Ascending aorta (tissue), 2 donors: ENCODE data around the gene PARK7. TPM values are rescaled to one million over a fixed set of nuclear protein-coding genes. Genes with fewer than 3 reads are reported as not detected.
"Not testable (repeated sequence)": the region's sequence is repeated elsewhere in the genome, so short reads cannot be mapped to it uniquely, and the experiment has no call there.

Experiments
- DNase-seq, 2 donors: peaks; one replicate each; pipeline ENCODE4 v3.0.0-alpha.2; 2019; ENCODE audit warnings: low spot score in 2 of 2
- H3K27ac ChIP-seq, 2 donors: fragments of 200-600 bp; sonication (generic); one replicate each; pipeline ENCODE4 v1.5.1; 2016 to 2017; ENCODE audit warnings: mild to moderate bottlenecking in 1 of 2
- H3K27me3 ChIP-seq: fragments of 200-600 bp; sonication (generic); one replicate; pipeline ENCODE4 v1.5.1; 2017
- H3K36me3 ChIP-seq, 2 donors: fragments of 200-600 bp; sonication (generic); one replicate each; pipeline ENCODE4 v1.5.1; 2016
- H3K4me1 ChIP-seq, 2 donors: fragments of 200-600 bp; sonication (generic); one replicate each; pipeline ENCODE4 v1.5.1; 2016 to 2017; ENCODE audit warnings: mild to moderate bottlenecking in 1 of 2
- H3K4me3 ChIP-seq, 2 donors: fragments of 200-600 bp; sonication (generic); one replicate each; pipeline ENCODE4 v1.5.1; 2016 to 2017; ENCODE audit warnings: mild to moderate bottlenecking in 1 of 2
- H3K9me3 ChIP-seq, 2 donors: fragments of 200-600 bp; sonication (generic); one replicate each; pipeline ENCODE4 v1.5.1; 2016
- CTCF ChIP-seq, 3 experiments: fragments of 200-600 bp in 2 of 3; fragments of 450-650 bp in 1 of 3; sonication (generic) in 2 of 3; IDR thresholded peaks; one replicate each; pipeline ENCODE4 v1.5.1; 2016 to 2019; ENCODE audit warnings: antibody characterized with exemption in 3 of 3, mild to moderate bottlenecking in 1 of 3, moderate library complexity in 1 of 3
- intact Hi-C: fragments of 100-400 bp; cut with DNase I; formaldehyde crosslinking; loops from one replicate; pipeline ENCODE4 v1.15.1; 2023
- total RNA-seq: library from RNA; depleted of rRNA; stranded (reverse); fragments of >200 nt; gene quantifications from one replicate; pipeline ENCODE4 v1.1.0, GENCODE V29; 2016

PARK7 gene
- 103 TPM for total RNA-seq

DNA sequence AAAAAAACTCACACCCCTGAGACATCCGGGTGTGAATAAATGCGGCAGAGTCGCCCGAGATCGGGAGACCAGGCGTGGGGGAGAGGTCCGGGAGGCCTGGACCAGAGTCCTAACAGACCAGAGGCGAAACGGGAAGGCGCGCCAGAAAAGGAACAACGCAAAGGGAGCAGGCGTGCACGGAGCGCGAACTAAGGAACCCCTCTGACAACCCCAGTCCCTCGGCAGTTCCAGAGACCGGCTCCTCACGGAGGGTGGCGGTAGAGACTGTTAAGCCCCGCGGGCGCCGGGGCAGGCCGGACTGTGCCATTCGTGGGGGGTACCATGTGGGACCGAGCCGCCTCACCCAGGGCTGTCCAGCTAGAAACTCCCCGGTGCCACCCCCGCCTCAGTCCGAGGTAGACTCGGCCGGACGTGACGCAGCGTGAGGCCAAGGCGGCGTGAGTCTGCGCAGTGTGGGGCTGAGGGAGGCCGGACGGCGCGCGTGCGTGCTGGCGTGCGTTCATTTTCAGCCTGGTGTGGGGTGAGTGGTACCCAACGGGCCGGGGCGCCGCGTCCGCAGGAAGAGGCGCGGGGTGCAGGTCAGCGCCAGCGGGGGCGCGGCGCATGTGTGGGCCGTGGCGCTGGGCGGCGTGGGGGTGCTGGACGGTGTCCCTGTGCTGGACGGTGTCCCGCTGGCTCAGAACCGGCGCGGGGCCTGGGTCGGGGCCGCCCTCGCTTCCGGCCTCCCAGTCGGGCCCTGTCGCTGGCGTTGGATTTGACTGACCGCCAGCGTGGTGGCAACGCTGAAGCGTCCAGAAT lies at the start of gene PARK7:
Gene PARK7 (plus strand): TSS at position 496 of the 798 bp plus-strand sequence. CDS start 1,075 bp downstream, outside the sequence.
- intact Hi-C loops, result no loop called here
- Histone ChIP-seq H3K9me3 (no peaks in the 10 kb centered on the region), H3K4me3 (peak within 1 kb of the TSS; percentile 72), H3K27me3 (no peaks in the 10 kb centered on the region), H3K36me3 (peaks cover 15 to 17% of the 10 kb centered on the region in 2 donors), H3K4me1 (peaks cover 0 to 43% of the 10 kb centered on the region in 2 donors), H3K27ac (peak within 1 kb of the TSS; percentile 91 to 93)
- TF ChIP-seq CTCF (IDR thresholded peaks at IDR 0.05), result peak; percentile 43 to 70 (median 67)
- DNase-seq, result peak; percentile 97 to 100

GRCh38 chr1:7912145-7912544 lies 49.4 kb upstream of the PARK7 start:
- H3K27me3 ChIP-seq, result no peaks in the 10 kb centered on the region
- TF ChIP-seq CTCF (IDR thresholded peaks at IDR 0.05), result no peak
- H3K4me3 ChIP-seq, result no peak overlapping the region
- H3K9me3 ChIP-seq, result no peaks in the 10 kb centered on the region
- H3K27ac ChIP-seq, result no peak overlapping the region
- no peaks in the 10 kb centered on the region for H3K4me1 ChIP-seq
- no peaks in the 10 kb centered on the region for H3K36me3 ChIP-seq
- no peak for DNase-seq
- intact Hi-C loops, result no loop called here

DNA sequence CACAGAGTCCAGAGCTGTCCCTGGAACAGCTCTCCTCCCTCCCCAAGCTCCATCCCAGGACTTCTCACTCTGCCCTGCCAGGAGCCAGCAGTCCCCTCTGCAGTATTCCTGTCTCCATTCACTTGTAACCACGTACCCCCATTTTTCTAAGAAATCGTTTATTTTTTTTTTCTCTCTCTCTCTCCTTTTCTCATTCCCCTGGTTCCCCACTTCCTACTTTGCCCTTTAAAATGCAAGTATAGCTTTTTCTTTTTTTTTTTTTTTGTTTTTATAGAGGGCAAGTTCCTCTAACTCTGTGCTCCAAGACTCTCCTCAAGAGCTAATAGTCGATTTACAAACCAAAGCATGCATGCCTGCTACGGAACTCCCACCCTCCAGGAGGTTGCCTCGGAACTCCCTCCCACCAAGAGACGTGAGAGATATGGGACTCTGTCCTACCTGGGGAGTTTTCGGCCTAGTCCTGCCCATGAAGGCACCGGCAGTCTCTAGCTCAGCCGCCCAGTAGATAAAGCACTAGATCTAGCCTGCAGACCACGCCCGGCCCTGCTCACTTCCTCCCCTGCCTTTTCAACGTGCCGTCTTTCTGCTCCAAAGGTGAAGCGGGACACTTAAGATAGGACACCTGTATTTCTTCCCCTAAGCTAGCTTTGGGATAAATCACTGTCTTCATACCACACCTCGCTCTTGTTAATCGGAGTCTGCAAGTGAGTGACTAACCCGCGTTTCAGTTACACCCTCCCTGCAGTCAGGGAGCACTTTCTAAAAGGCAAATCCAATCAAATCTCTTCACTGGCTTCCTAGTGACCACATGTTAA lies 48.6 kb upstream of the PARK7 start:
- H3K4me3 ChIP-seq, result peak overlapping the region in 1 of 2 donors; percentile 26
- H3K4me1 ChIP-seq, result no peaks in the 10 kb centered on the region
- H3K36me3 ChIP-seq, result no peaks in the 10 kb centered on the region
- no peak overlapping the region for H3K27ac ChIP-seq
- TF ChIP-seq CTCF (IDR thresholded peaks at IDR 0.05), result no peak
- no peaks in the 10 kb centered on the region for H3K9me3 ChIP-seq
- no peaks in the 10 kb centered on the region for H3K27me3 ChIP-seq
- intact Hi-C loops, result no loop called here
- DNase-seq, result no peak

- H3K27me3 ChIP-seq, result no peaks in the 10 kb centered on the region
- no peaks in the 10 kb centered on the region for H3K4me1 ChIP-seq
- no peak overlapping the region for H3K4me3 ChIP-seq
- no peak for DNase-seq
- no peaks in the 10 kb centered on the region for H3K36me3 ChIP-seq
- intact Hi-C loops, result no loop called here
- H3K27ac ChIP-seq, result no peak overlapping the region
- TF ChIP-seq CTCF (IDR thresholded peaks at IDR 0.05), result no peak
- H3K9me3 ChIP-seq, result no peaks in the 10 kb centered on the region
Observed at GRCh38 chr1:7915826-7916500, 45.5 kb upstream of the PARK7 start.

- TF ChIP-seq CTCF (IDR thresholded peaks at IDR 0.05), result no peak
- no peak for DNase-seq
- Histone ChIP-seq H3K36me3 (no peaks in the 10 kb centered on the region), H3K4me3 (no peak overlapping the region), H3K27ac (no peak overlapping the region), H3K4me1 (no peaks in the 10 kb centered on the region), H3K27me3 (no peaks in the 10 kb centered on the region), H3K9me3 (no peaks in the 10 kb centered on the region)
- intact Hi-C loops, result no loop called here
Observed at GRCh38 chr1:7916501-7916830, 45.0 kb upstream of the PARK7 start.

GRCh38 chr1:7917971-7918370 lies 43.5 kb upstream of the PARK7 start:
- not testable (repeated sequence) for DNase-seq, H3K4me3 ChIP-seq, H3K27me3 ChIP-seq

More at GRCh38 chr1:7917971-7918370, 43.5 kb upstream of the PARK7 start:
- H3K4me1 ChIP-seq, H3K9me3 ChIP-seq, H3K36me3 ChIP-seq, H3K27ac ChIP-seq, intact Hi-C loops: not testable (repeated sequence)
